GM10266 (cell line): ENCODE data around the gene BEX1.
"Not testable (repeated sequence)": the region's sequence is repeated elsewhere in the genome, so short reads cannot be mapped to it uniquely, and the experiment has no call there.

ENCODE experiments used
- DNase-seq: peaks from one replicate; pipeline ENCODE4 v3.0.0; 2012; ENCODE audit errors: extremely low spot score
- CTCF ChIP-seq: IDR thresholded peaks from 2 replicates; pipeline ENCODE4 v1.5.1; 2012; ENCODE audit warnings: mild to moderate bottlenecking, low read depth; ENCODE audit not compliant: control insufficient read depth, insufficient read depth; ENCODE audit errors: missing control alignments

Gene BEX1

GRCh38 chrX:103063918-103064434 is at the start of gene BEX1:
Gene BEX1 (minus strand): TSS chrX:103064171. CDS start chrX:103063274, 897 bp downstream.
- DNase-seq: no peak
- TF ChIP-seq CTCF: no peak

GRCh38 chrX:103109497-103109896 is 45.5 kb upstream of the BEX1 start:
- not testable (repeated sequence) for DNase-seq

GRCh38 chrX:103107836-103108235 is 43.9 kb upstream of the BEX1 start:
- DNase-seq: no peak

GRCh38 chrX:103107227-103107737 is 43.3 kb upstream of the BEX1 start:
- not testable (repeated sequence) for DNase-seq

More at GRCh38 chrX:103107836-103108235, 43.9 kb upstream of the BEX1 start:
- TF ChIP-seq CTCF: no peak

- DNase-seq: not testable (repeated sequence)
Observed at GRCh38 chrX:103104370-103104769, 40.4 kb upstream of the BEX1 start.

- not testable (repeated sequence) for DNase-seq
Observed at GRCh38 chrX:103103866-103104265, 39.9 kb upstream of the BEX1 start.

GRCh38 chrX:103101299-103102042 is 37.5 kb upstream of the BEX1 start:
- no peak for TF ChIP-seq CTCF
- DNase-seq: no peak

GRCh38 chrX:103100484-103100883 is 36.5 kb upstream of the BEX1 start:
- DNase-seq: no peak
- no peak for TF ChIP-seq CTCF

- no peak for DNase-seq
- TF ChIP-seq CTCF: no peak
Observed at GRCh38 chrX:103099691-103100090, 35.7 kb upstream of the BEX1 start.
